IPS-18c (cell line): ENCODE results near the gene ZNF79.

Experiments used
- H3K4me3 ChIP-seq: 2 replicates; pipeline ENCODE4 v1.7.0; 2013; ENCODE audit warnings: low read depth, mild to moderate bottlenecking, low read length, moderate library complexity; ENCODE audit not compliant: insufficient read depth
- H3K9me3 ChIP-seq: one replicate; pipeline ENCODE4 v1.6.1; 2013; ENCODE audit warnings: mild to moderate bottlenecking, low read length, moderate library complexity; ENCODE audit not compliant: control insufficient read depth, insufficient read depth

The ZNF79 gene

GRCh38 chr9:127417131-127418036 is 6.8 kb upstream of the ZNF79 start:
- Histone ChIP-seq H3K9me3 (no peaks in the 10 kb centered on the region), H3K4me3 (no peak overlapping the region)

- Histone ChIP-seq H3K9me3 (no peaks in the 10 kb centered on the region), H3K4me3 (no peak overlapping the region)
These were observed 6.1 kb upstream of the ZNF79 start for GRCh38 chr9:127418037-127418471.

GRCh38 chr9:127419348-127419747 is 4.8 kb upstream of the ZNF79 start:
- no peaks in the 10 kb centered on the region for H3K9me3 ChIP-seq
- no peak overlapping the region for H3K4me3 ChIP-seq

GRCh38 chr9:127421057-127421456 is 3.1 kb upstream of the ZNF79 start:
- Histone ChIP-seq H3K4me3 (no peak overlapping the region), H3K9me3 (no peaks in the 10 kb centered on the region)

- Histone ChIP-seq H3K4me3 (no peak overlapping the region), H3K9me3 (no peaks in the 10 kb centered on the region)
These were observed 1.9 kb upstream of the ZNF79 start for GRCh38 chr9:127422133-127422782.

GRCh38 chr9:127422787-127423186 is 1.4 kb upstream of the ZNF79 start:
- peak overlapping the region; percentile 99 for H3K4me3 ChIP-seq

GRCh38 chr9:127423476-127423933 is 677 bp upstream of the ZNF79 start:
- H3K4me3 ChIP-seq: peak overlapping the region; percentile 99
- no peaks in the 10 kb centered on the region for H3K9me3 ChIP-seq

More at GRCh38 chr9:127422787-127423186, 1.4 kb upstream of the ZNF79 start:
- H3K9me3 ChIP-seq: no peaks in the 10 kb centered on the region

- H3K9me3 ChIP-seq: no peaks in the 10 kb centered on the region
These were observed 456 bp downstream of the ZNF79 start for GRCh38 chr9:127424676-127424999.

GRCh38 chr9:127426756-127427155 is 2.6 kb downstream of the ZNF79 start:
- no peaks in the 10 kb centered on the region for H3K9me3 ChIP-seq
- no peak overlapping the region for H3K4me3 ChIP-seq

More at GRCh38 chr9:127424676-127424999, 456 bp downstream of the ZNF79 start:
- peak overlapping the region; percentile 99 for H3K4me3 ChIP-seq

- H3K9me3 ChIP-seq: no peaks in the 10 kb centered on the region
- no peak overlapping the region for H3K4me3 ChIP-seq
These were observed 4.2 kb downstream of the ZNF79 start for GRCh38 chr9:127428348-127428747.

GRCh38 chr9:127430415-127430814 is 6.2 kb downstream of the ZNF79 start:
- Histone ChIP-seq H3K9me3 (no peaks in the 10 kb centered on the region), H3K4me3 (no peak overlapping the region)

GRCh38 chr9:127437497-127438264 is 13.5 kb downstream of the ZNF79 start:
- H3K4me3 ChIP-seq: no peak overlapping the region

GRCh38 chr9:127438394-127438793 is 14.2 kb downstream of the ZNF79 start:
- no peak overlapping the region for H3K4me3 ChIP-seq
- H3K9me3 ChIP-seq: no peaks in the 10 kb centered on the region

More at GRCh38 chr9:127437497-127438264, 13.5 kb downstream of the ZNF79 start:
- no peaks in the 10 kb centered on the region for H3K9me3 ChIP-seq

- Histone ChIP-seq H3K9me3 (no peaks in the 10 kb centered on the region), H3K4me3 (no peak overlapping the region)
These were observed 20.2 kb downstream of the ZNF79 start for GRCh38 chr9:127444283-127444920.

GRCh38 chr9:127444921-127445850 is 21.0 kb downstream of the ZNF79 start:
- H3K9me3 ChIP-seq: no peaks in the 10 kb centered on the region
- no peak overlapping the region for H3K4me3 ChIP-seq
